Fibroblast of villous mesenchyme (primary cell): Measurements from ENCODE around the gene LINC00632. TPM values are rescaled to one million over a fixed set of nuclear protein-coding genes. Genes with fewer than 3 reads are reported as not detected.

Experiments used
- DNase-seq: peaks from one replicate; pipeline ENCODE4 v3.0.0-alpha.2; 2010; ENCODE audit warnings: low read depth
- H3K4me3 ChIP-seq: 2 replicates; pipeline ENCODE4 v1.5.1; 2011; ENCODE audit warnings: low read depth, mild to moderate bottlenecking, low read length
- CTCF ChIP-seq: IDR thresholded peaks from 2 replicates; pipeline ENCODE4 v1.5.1; 2012; ENCODE audit warnings: low read depth, mild to moderate bottlenecking, low read length; ENCODE audit not compliant: insufficient read depth
- total RNA-seq: library from RNA; depleted of rRNA; stranded (reverse); fragments of >200 nt; gene quantifications from 2 replicates; pipeline ENCODE4 v1.2.3, GENCODE V29; 2012

Gene LINC00632
- total RNA-seq, 1 donor, result 5.2 TPM

DNA sequence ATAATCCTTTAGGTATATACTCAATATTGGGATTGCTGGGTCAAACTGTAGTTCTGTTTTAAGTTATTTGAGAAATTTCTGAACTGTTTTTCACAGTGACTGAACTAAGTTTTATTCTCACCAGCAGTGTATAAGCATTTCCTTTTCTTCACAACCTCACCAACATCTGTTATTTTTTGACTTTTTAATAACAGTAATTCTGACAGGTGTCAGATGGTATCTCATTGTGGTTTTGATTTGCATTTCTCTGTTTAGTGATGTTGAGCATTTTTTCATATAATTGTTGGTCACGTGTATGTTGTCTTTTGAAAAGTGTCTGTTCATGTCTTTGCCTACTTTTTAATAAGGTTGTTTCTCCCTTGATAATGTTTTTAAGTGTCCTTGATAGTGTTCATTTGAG is 112.6 kb downstream of the LINC00632 start:
- no peak for DNase-seq
- TF ChIP-seq CTCF, result no peak
- H3K4me3 ChIP-seq, result no peak overlapping the region

DNA sequence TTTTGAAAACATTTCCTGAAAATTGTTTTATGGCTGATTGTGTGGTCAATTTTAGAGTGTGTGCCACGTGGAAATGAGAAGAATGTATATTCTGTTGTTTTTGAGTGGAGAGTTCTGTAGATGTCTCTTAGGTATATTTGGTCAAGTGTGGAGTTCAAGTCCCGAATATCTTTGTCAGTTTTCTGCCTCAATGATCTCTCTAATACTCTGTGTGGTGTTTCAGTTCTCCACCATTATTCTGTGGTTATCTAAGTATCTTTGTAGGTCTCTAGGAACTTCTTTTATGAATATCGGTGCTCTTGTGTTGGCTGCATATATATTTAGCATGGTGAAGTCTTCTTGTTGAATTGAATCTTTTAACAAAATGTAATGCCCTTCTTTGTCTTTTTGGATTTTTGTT is 113.3 kb downstream of the LINC00632 start:
- no peak overlapping the region for H3K4me3 ChIP-seq
- no peak for TF ChIP-seq CTCF

GRCh38 chrX:140836874-140837273 is 127.3 kb downstream of the LINC00632 start:
- no peak for DNase-seq
- H3K4me3 ChIP-seq, result no peak overlapping the region
- TF ChIP-seq CTCF, result no peak

More for the DNA sequence above, 113.3 kb downstream of the LINC00632 start:
- DNase-seq, result no peak

Other genes starting within 250 kb of the LINC00632 start
- not detected in 2 replicates for gene SOX3, start 204.7 kb upstream of the LINC00632 start, total RNA-seq